Loucy (cell line): Measurements from ENCODE around the gene NHERF1.
A peak's percentile ranks its signal among the peaks of the same experiment; 100 is the strongest.

Source experiments
- EZH2phosphoT487 ChIP-seq: fragments of 200-600 bp; IDR thresholded peaks from 2 replicates; pipeline ENCODE4 v1.6.1; 2018; ENCODE audit warnings: antibody characterized with exemption, mild to moderate bottlenecking, moderate library complexity, borderline replicate concordance
- TF ChIP-seq, protein P1 (sequence below): fragments of 200-600 bp; sonication (generic); conservative IDR thresholded peaks from 2 replicates; pipeline ENCODE4 v1.5.1; 2014; ENCODE audit warnings: mild to moderate bottlenecking, antibody characterized with exemption, low read length

DNA sequence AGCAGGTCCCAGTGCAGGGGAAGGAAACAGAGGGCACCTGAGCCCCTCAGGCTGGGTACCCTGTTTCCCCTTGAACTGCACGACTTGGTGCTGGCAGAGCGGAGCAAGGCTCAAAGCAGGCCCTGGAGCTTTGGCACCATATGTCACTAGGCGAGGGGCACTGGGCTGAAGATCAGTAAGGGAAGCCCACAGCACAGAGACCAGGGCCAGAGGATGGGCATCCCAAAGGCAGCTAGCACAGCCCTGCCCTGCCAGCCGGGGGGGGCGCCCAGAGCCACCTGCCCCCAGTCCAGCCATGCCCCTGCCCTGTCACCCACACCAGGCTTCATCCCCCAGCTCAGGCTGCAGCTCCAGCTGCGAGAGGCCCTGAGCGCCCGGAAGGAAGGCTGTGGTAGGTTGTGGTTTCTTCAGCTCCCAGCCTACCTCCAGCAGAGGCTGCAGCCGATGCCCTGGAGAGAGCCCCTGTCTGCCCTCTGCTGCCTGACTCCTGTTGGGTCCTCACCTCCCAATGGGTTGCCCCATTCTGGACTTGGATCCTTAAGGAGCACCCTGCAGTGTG is 10.9 kb downstream of the NHERF1 start:
- TF ChIP-seq, protein P1, sequence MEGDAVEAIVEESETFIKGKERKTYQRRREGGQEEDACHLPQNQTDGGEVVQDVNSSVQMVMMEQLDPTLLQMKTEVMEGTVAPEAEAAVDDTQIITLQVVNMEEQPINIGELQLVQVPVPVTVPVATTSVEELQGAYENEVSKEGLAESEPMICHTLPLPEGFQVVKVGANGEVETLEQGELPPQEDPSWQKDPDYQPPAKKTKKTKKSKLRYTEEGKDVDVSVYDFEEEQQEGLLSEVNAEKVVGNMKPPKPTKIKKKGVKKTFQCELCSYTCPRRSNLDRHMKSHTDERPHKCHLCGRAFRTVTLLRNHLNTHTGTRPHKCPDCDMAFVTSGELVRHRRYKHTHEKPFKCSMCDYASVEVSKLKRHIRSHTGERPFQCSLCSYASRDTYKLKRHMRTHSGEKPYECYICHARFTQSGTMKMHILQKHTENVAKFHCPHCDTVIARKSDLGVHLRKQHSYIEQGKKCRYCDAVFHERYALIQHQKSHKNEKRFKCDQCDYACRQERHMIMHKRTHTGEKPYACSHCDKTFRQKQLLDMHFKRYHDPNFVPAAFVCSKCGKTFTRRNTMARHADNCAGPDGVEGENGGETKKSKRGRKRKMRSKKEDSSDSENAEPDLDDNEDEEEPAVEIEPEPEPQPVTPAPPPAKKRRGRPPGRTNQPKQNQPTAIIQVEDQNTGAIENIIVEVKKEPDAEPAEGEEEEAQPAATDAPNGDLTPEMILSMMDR, result peak; percentile 67
- TF ChIP-seq EZH2phosphoT487, result no peak
